Measurements from ENCODE around the gene MAN2B2. TPM values are rescaled to one million over a fixed set of nuclear protein-coding genes. Genes with fewer than 3 reads are reported as not detected.

Gene MAN2B2
- total RNA-seq, 4 donors from 2014 or later, result 26.6 to 55.5 (median 31.7) TPM

GRCh38 chr4:6551660-6552059 lies 23.3 kb upstream of the MAN2B2 start:
- TF ChIP-seq, protein P1, sequence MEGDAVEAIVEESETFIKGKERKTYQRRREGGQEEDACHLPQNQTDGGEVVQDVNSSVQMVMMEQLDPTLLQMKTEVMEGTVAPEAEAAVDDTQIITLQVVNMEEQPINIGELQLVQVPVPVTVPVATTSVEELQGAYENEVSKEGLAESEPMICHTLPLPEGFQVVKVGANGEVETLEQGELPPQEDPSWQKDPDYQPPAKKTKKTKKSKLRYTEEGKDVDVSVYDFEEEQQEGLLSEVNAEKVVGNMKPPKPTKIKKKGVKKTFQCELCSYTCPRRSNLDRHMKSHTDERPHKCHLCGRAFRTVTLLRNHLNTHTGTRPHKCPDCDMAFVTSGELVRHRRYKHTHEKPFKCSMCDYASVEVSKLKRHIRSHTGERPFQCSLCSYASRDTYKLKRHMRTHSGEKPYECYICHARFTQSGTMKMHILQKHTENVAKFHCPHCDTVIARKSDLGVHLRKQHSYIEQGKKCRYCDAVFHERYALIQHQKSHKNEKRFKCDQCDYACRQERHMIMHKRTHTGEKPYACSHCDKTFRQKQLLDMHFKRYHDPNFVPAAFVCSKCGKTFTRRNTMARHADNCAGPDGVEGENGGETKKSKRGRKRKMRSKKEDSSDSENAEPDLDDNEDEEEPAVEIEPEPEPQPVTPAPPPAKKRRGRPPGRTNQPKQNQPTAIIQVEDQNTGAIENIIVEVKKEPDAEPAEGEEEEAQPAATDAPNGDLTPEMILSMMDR (IDR thresholded peaks at IDR 0.05; ENCODE audit: low read depth), result no peak

GRCh38 chr4:6555519-6555918 lies 19.5 kb upstream of the MAN2B2 start:
- TF ChIP-seq, protein P1 (IDR thresholded peaks at IDR 0.05; ENCODE audit: low read depth), result no peak

GRCh38 chr4:6556263-6556662 lies 18.7 kb upstream of the MAN2B2 start:
- TF ChIP-seq, protein P1 (IDR thresholded peaks at IDR 0.05; ENCODE audit: low read depth), result no peak

GRCh38 chr4:6557185-6557584 lies 17.8 kb upstream of the MAN2B2 start:
- TF ChIP-seq, protein P1 (IDR thresholded peaks at IDR 0.05; ENCODE audit: low read depth), result no peak

GRCh38 chr4:6557856-6558255 lies 17.1 kb upstream of the MAN2B2 start:
- TF ChIP-seq, protein P1 (IDR thresholded peaks at IDR 0.05; ENCODE audit: low read depth), result no peak

- TF ChIP-seq, protein P1 (IDR thresholded peaks at IDR 0.05; ENCODE audit: low read depth), result no peak
Observed at GRCh38 chr4:6560416-6561172, 14.4 kb upstream of the MAN2B2 start.

DNA sequence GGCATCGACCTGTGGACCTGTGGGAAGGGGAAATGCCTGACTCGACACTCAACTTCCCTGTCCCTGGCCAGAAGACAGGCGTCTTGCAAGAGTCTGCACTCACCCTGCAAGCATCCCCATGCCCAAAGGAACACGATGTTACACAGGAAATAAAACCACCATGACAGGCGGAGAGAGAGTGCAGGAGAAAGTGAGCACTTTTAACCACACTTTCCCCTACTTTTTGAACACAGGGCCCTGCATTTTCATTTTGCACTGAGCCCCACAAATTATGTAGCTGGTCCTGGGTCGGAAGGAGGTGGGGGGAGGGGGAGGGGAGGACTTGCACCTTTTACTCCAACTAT lies 13.8 kb upstream of the MAN2B2 start:
- TF ChIP-seq, protein P1 (IDR thresholded peaks at IDR 0.05; ENCODE audit: low read depth), result no peak
